Testis (tissue), 2 donors: Measurements from ENCODE around the gene RGL4.

Experiments used
- CTCF ChIP-seq, 3 experiments: fragments of 450-650 bp in 2 of 3; fragments of 200-600 bp in 1 of 3; sonication (generic) in 1 of 3; IDR thresholded peaks; one replicate each; pipeline ENCODE4 v1.5.1; 2016 to 2019; ENCODE audit warnings: antibody characterized with exemption in 3 of 3, mild to moderate bottlenecking in 2 of 3, moderate library complexity in 1 of 3
- POLR2A ChIP-seq: fragments of 450-650 bp; IDR thresholded peaks from one replicate; pipeline ENCODE4 v1.6.1; 2017; ENCODE audit warnings: antibody characterized with exemption, mild to moderate bottlenecking, moderate library complexity

- TF ChIP-seq CTCF (IDR thresholded peaks at IDR 0.05) (no peak), POLR2A (no peak)
Measured at GRCh38 chr22:23649071-23649501, 41.7 kb upstream of the RGL4 start.
